ENCODE results near the gene MAGI3.
"Not testable (repeated sequence)": the region's sequence is repeated elsewhere in the genome, so short reads cannot be mapped to it uniquely, and the experiment has no call there.

The MAGI3 gene

GRCh38 chr1:113396102-113396501 lies 5.8 kb downstream of the MAGI3 start:
- TF ChIP-seq CTCF (IDR thresholded peaks at IDR 0.05; ENCODE audit: low read depth, low read length, missing control alignments): no peak
- no peak for DNase-seq (ENCODE audit: extremely low read depth, low read depth)
- no peak overlapping the region for H3K4me3 ChIP-seq (replicated peaks; ENCODE audit: low read depth, low read length)

GRCh38 chr1:113396585-113396984 lies 6.3 kb downstream of the MAGI3 start:
- H3K4me3 ChIP-seq (replicated peaks; ENCODE audit: low read depth, low read length): no peak overlapping the region
- DNase-seq (ENCODE audit: extremely low read depth, low read depth): no peak
- TF ChIP-seq CTCF (IDR thresholded peaks at IDR 0.05; ENCODE audit: low read depth, low read length, missing control alignments): no peak

- TF ChIP-seq CTCF (IDR thresholded peaks at IDR 0.05; ENCODE audit: low read depth, low read length, missing control alignments): no peak
- no peak overlapping the region for H3K4me3 ChIP-seq (replicated peaks; ENCODE audit: low read depth, low read length)
- no peak for DNase-seq (ENCODE audit: extremely low read depth, low read depth)
Observed at GRCh38 chr1:113399062-113399583, 8.8 kb downstream of the MAGI3 start.

- no peak for TF ChIP-seq CTCF (IDR thresholded peaks at IDR 0.05; ENCODE audit: low read depth, low read length, missing control alignments)
- H3K4me3 ChIP-seq (replicated peaks; ENCODE audit: low read depth, low read length): no peak overlapping the region
- DNase-seq (ENCODE audit: extremely low read depth, low read depth): no peak
Observed at GRCh38 chr1:113401067-113401466, 10.8 kb downstream of the MAGI3 start.

- no peak for DNase-seq (ENCODE audit: extremely low read depth, low read depth)
- TF ChIP-seq CTCF (IDR thresholded peaks at IDR 0.05; ENCODE audit: low read depth, low read length, missing control alignments): no peak
- H3K4me3 ChIP-seq (replicated peaks; ENCODE audit: low read depth, low read length): no peak overlapping the region
Observed at GRCh38 chr1:113401728-113402127, 11.4 kb downstream of the MAGI3 start.

GRCh38 chr1:113403065-113403464 lies 12.8 kb downstream of the MAGI3 start:
- DNase-seq (ENCODE audit: extremely low read depth, low read depth): no peak
- no peak for TF ChIP-seq CTCF (IDR thresholded peaks at IDR 0.05; ENCODE audit: low read depth, low read length, missing control alignments)
- H3K4me3 ChIP-seq (replicated peaks; ENCODE audit: low read depth, low read length): no peak overlapping the region

GRCh38 chr1:113405573-113405972 lies 15.3 kb downstream of the MAGI3 start:
- DNase-seq (ENCODE audit: extremely low read depth, low read depth): no peak
- TF ChIP-seq CTCF (IDR thresholded peaks at IDR 0.05; ENCODE audit: low read depth, low read length, missing control alignments): no peak
- H3K4me3 ChIP-seq (replicated peaks; ENCODE audit: low read depth, low read length): no peak overlapping the region

- DNase-seq (ENCODE audit: extremely low read depth, low read depth): not testable (repeated sequence)
Observed at GRCh38 chr1:113406149-113406548, 15.8 kb downstream of the MAGI3 start.

More at GRCh38 chr1:113406149-113406548, 15.8 kb downstream of the MAGI3 start:
- not testable (repeated sequence) for H3K4me3 ChIP-seq (replicated peaks; ENCODE audit: low read depth, low read length)
